GM18951 (cell line): ENCODE data around the gene MYOD1.

Experiments
- POLR2A ChIP-seq: IDR thresholded peaks from 4 replicates; pipeline ENCODE4 v1.6.1; 2011; ENCODE audit warnings: mild to moderate bottlenecking; ENCODE audit not compliant: insufficient read length, insufficient read depth; ENCODE audit errors: extremely low read depth
- in situ Hi-C: fragments of 300-500 bp; cut with MboI; formaldehyde crosslinking; loops from one replicate; pipeline ENCODE4 v1.12.0; 2022; ENCODE audit warnings: low sequenced_read_pairs, mixed read lengths, inconsistent platforms; ENCODE audit not compliant: unreplicated experiment

MYOD1 gene

DNA sequence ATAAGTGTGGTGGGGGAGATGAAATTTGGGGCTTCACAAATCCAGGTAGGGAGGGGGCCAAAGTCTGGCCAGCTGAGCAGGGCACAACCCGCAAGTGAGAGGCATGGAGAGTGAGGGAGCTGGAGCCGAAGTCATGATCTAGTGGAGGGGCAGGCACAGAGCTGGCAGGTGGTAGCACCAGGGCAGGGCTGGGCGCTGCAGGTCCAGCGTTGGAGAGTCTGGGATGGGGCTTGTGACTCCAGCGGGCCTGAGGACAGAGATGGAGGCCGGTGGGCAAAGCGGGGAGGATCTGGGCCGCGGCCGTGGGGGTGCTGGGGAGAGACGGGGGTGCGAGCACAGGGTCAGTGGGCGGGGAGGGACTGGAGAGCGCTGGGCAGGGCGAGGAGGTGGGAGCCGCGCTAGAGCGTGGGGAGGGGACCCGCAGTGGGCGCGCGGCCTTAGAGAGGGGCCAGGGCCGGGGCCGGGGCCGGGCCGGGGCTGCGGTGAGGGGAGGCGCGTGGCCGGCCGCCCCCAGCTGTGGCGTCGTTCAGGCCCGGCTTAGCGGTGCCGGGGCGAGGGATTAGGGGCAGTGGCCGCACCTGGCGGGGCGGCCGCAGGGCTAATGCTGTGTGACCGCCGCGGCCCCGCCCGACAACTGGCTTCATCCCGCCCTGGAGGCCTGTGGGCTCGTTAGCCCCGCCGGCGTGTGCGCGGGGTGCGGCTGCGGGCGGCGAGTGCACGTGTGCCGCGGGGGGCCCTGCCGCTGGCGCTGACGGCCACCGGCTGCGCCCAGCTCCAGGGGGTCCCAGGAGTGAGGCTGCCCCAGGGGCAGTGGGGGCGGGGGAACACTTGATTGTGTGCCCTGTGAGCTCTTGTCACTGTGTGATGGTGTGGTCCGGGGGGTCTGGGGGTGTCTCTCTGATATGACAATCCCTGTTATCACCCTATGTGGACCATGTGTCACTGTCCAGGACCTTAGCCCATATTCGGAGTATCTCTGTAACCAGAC, 23.6 kb upstream of the MYOD1 start:
- in situ Hi-C loops, result no loop called here
- TF ChIP-seq POLR2A, result no peak

DNA sequence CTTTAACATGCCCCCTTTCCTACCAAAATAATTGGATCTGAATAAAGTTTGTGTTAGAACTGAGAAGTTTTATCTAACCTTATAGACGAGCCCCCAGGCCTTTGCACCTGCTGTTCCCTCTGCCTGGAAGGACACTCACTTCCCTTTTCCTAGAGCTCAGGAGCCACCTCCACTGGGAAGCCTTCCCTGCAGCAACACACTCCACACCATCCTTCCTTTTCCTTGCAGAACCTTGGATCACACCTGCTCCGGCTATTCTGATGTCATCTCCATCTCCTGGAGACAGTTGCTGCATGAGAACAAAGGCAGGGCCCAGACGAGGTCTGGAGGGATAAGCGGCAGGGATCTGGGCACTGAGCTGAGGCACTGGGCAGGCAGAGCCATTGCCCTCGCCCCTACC, 22.6 kb upstream of the MYOD1 start:
- in situ Hi-C loops, result no loop called here

DNA sequence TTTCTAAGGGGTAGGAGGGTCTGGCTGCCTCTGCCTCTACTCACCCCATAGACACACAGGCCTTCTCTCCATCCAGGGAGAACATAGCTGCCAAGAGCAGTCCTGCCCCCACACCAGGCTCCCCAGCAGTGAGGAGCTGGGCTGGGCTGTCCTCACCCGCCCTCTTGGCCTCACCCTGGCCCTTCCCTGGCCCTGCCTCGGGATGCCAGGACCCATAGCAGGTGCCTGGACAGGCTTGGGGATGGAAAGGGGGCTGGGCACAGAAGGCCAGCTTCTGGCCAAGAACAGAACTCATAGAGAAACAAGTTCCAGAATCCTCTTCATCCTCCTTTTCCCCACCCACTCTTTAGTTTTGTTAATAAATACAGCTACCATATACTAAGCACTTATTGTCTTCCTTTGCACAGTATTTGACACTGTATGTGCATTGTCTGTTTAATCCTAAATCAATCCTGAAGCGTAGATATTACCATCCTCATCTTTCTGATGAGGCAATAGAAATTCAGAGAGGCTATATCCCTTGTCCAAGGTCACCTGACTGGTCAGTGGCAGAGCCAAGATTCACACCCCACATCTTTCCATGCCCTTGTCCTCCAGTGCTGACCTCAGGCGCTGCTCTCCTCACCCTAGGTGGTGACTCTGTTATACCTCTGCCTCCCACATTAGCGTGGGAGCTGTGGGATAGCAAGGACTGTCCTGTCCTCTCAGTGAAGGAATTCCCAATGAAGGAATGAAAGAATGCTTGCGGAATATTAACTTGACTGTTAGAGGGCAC, 22.0 kb upstream of the MYOD1 start:
- TF ChIP-seq POLR2A, result no peak
- in situ Hi-C loops, result no loop called here

More for the DNA sequence above, 22.6 kb upstream of the MYOD1 start:
- TF ChIP-seq POLR2A, result no peak

DNA sequence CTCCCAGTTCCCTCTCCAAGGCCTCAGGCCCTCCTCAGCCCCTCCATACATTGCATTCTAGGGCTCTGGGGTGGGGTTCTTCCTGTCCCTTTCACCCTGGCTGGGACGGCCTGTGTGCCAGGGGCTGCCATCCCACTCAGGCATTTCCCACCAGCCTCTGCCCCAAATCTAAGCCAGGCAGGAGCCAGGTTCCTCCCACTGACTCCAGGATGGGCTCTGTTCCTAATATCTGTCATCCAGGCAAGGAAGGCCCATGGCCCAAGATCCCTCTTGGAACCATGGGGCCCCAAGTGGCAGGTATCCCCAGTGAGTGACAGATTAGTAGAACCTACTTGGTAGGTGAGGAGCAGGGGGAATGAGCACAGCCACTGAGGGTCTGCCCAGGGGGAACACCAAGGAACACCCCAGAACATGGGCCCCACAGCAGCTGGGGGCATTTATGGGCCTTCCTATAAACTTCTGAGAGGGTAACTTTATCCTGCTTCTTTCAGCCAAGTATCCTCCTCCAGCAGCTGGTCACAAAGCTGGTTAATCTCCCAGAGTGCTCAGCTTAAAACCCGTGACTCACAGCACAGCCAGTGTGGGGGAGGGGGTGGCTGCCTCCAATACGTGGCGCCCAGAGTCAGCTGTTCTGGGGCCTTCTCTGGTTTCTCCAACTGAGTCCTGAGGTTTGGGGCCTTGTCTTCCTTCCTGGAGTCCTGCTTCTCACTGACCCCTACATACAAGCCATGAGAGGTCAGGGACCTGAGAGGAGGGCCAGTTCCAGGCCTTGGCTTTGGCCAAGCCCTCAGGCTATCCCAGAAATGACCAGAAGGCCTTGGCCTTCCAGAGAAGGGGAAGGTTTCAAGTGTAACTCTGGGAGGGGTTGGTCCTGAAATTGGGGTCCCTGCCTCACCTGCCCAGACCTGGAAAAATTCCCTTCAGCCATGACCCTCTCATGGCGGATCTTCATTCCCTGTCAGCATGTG, 19.9 kb upstream of the MYOD1 start:
- no peak for TF ChIP-seq POLR2A
- in situ Hi-C loops, result no loop called here

DNA sequence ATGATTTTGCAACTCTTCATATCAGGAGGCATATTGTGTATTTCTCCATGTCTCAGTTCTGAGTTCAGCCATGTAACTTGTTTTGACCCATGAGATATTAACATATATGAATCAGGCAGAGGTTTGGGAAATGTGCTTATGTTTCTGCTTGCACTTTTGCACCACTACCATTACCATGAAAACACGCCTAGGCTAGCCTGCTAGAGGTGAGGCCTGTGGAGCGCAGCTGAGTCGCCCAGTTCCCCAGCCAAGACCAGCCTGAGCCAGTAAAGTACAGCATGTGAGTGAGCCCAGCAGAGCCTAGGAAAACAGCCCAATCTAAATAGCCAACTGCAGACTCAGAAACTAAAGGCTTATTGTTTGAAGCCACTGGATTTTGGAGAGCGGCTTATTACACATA, 18.4 kb upstream of the MYOD1 start:
- no peak for TF ChIP-seq POLR2A
- in situ Hi-C loops, result no loop called here

DNA sequence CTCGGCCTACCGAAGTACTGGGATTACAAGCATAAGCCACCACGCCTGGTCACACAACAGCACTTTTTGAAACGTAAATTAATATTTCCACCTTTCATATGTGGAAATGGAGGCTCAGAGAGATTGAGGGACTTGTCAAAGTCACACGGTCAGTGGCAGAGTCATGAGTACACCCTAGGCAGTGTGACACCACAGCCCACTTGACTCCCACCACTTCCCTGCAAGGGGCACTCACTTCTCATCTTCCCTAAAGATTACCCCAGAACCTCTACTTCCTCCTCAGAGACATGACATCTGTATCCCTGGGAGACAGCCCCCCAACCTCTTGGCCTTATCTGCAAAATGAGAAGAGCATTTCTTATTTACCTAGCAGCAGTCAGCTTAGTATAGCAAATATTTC, 16.5 kb upstream of the MYOD1 start:
- in situ Hi-C loops, result no loop called here
- no peak for TF ChIP-seq POLR2A

DNA sequence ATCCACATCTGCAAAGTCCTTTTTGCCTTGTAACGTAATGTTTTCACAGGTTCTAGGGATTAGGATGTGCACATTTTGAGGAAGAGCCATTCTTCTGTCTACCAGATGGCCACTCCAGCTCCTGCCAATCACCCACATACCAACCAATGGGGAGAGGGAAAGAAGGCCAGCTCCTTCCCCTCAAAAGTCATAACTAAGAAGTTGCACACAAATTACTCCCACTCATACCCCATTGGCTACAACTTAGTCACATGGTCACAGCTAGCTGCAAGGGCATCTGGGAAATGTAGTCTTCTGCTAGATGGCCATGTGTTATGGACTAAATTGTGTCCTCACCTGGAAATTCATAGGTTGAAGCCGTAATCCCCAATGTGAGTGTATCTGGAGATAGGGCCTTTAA, 15.4 kb upstream of the MYOD1 start:
- in situ Hi-C loops, result no loop called here
- TF ChIP-seq POLR2A, result no peak

DNA sequence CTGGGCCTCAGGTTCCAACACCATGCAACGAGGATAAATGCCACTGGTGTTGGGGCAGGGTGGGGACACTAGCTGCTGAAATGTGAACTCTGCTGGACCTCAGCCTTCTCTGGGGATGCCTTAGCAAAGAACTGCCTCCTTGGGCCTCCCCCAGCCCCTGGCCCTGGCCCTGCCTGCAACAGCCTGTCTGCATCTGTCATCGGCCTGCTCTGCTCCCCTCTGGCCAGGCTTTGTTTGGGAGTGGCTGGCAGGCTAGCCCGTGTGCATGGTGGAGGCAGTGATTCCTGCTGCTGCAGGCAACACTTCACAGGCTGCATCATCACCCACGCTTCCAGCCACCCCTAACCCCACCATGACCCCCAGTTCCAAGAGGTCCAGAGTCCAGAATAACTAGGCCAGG, 11.5 kb upstream of the MYOD1 start:
- no peak for TF ChIP-seq POLR2A
- in situ Hi-C loops, result no loop called here

DNA sequence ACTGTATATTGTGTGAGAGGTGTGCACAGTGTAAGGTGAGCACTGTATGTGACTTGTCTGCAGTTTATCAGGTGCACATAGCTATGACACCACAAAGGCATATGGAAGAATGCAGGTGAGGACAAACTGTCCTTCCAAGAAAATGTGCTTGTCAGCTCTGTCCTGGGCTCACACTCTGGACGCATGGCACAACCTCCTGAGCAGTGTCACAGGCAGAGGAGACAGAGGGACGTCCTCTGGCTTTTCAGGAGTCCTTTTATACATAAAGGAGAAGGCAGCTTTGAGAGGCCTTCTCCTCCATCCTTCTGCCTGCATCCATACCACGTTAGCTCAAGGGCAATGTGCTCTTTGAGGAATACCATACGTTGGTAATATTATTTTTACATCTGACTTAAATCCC, 7.5 kb upstream of the MYOD1 start:
- in situ Hi-C loops, result no loop called here
- no peak for TF ChIP-seq POLR2A

DNA sequence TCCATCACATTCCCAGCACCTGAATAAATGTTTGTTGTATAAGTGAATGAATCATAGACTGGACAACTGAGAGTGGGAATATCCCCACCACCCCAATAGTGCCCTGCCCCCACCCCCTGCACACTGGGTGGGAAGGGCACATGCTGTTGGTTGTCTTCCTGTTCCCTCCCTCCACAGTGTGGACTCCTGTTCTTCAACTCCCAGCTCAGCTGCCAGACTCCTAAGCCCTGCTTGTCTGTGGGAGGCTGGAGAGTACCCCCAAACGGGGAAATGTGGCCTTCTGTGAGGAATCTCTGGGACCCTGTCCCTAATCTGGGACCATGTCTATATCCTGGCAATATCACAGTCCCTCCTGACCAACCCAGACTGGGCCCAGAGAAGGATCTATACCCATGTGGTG, 5.5 kb upstream of the MYOD1 start:
- TF ChIP-seq POLR2A, result no peak
- in situ Hi-C loops, result no loop called here

DNA sequence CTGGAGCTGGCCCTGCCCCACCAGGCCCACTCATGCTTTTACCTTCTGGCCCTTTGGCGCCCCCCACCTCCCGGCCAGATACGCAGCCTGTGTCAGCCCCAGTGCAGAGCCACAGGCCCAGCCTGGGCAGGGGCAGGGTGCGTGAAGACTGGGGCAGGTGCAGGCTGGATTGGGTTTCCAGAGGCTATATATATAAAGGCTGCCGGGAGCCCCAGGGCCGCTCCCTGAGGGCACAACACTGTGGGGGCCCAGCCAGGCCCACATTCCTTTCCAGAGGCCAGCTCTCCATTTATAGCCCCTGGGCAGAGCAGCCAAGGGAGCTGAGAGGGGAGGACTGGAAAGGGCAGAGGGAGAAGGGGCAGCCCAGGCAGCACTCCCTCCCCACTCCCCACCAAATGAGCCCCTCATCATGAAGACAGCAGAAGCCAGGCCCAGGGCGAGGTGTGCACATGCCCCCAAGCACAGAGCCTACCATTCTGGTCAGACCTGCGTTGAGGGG, 5.0 kb upstream of the MYOD1 start:
- in situ Hi-C loops, result no loop called here
- TF ChIP-seq POLR2A, result no peak

DNA sequence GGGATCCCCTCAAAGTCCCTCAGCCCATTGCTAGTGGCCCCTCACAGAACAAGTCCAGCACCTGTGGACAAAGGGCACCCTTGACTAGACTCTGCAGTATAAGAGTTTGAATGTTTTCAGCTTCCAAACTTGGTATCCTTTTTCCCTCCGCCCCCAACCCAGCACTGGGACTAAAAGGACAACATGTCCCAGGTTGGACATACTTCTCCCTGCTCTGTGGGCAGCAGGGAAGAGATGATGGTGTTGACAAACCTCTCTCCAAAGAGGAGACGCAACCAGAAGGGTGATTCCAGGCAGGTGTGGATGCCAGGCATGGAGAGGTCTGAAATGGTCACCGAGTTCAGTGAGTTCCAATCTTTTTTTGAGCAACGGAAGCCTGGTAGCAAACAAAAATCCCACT, 4.5 kb upstream of the MYOD1 start:
- in situ Hi-C loops, result no loop called here
- no peak for TF ChIP-seq POLR2A
